SIG-M5 treated with dmso at 0.1 percent for 504 hours (cell line): ENCODE results near the gene SPATA20.

Source experiments
- DNase-seq: peaks from one replicate; lab custom pipeline; 2025; ENCODE audit not compliant: unreplicated experiment; lab: John Stamatoyannopoulos, UW

Gene SPATA20

DNA sequence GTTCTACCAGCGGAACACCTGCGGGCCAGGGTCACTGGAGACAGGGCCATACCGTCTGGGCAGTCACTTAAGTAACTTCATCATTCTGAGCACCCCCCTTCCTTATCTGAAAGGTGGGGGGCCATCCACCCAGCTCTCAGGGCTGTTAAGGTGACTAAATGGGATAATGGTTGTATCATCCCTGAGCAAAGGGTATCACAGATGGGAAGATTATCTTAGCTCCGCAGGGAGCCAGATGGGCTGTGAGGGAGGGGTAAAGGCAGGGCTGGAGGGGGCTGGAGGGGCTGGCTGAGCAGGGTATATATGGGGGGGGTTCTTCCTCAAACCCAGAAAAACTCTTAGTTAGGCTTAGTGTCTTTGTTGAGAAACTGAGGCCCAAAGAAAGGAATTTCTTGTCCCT lies 10.7 kb downstream of the SPATA20 start:
- DNase-seq = no peak

- DNase-seq = no peak
Observed at GRCh38 chr17:50558091-50558490, 11.1 kb downstream of the SPATA20 start.

DNA sequence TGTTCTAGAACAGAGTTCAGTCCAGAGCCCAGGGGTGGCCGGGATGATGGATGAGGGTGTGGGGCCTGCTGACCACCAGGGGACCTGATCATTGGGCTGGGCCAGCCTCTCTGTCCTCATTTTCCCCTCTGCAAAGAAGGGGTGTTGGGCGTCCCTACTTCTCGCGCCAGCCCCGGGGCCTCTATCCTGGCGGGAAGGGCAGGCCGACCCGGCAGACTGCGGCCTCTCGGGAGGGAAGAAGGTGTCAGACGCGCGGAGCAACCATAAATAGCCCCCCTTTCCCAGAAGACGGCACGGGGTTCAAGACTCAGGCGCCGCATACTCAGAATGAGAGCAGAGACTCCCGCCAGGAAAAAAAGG lies 11.6 kb downstream of the SPATA20 start:
- no peak for DNase-seq

DNA sequence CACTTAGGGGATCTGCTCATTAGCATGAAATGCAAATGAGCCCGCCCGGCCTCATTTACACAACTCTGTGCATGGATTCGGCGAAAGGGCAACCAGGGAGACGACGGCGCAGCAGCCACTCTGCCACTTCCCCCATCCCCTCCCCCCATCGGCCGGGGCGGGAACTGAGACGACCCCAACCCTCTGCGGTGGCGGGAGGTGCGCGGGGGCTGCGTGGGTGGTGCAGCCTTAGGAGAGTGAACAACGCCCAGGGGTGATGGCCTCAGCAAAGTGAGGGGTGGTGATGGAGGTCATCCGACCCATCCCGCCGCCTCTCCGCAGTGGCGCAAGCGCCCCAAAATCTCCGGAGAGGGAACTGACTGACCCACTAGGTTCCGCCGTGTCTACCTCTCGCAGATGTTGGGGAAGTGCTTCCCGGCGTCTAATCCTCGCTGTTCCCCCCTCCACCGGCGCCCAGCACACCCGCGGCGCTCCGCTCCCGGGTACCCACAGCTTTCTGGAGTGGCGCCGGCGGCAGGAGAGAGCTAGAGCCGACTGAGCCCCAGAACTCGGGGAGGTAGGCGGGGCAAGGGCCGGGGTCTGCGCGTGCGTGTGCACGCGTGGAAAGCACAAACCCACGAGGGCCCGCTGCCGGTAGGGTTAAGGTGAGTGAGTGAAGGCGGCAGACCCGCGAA lies 12.1 kb downstream of the SPATA20 start:
- no peak for DNase-seq

DNA sequence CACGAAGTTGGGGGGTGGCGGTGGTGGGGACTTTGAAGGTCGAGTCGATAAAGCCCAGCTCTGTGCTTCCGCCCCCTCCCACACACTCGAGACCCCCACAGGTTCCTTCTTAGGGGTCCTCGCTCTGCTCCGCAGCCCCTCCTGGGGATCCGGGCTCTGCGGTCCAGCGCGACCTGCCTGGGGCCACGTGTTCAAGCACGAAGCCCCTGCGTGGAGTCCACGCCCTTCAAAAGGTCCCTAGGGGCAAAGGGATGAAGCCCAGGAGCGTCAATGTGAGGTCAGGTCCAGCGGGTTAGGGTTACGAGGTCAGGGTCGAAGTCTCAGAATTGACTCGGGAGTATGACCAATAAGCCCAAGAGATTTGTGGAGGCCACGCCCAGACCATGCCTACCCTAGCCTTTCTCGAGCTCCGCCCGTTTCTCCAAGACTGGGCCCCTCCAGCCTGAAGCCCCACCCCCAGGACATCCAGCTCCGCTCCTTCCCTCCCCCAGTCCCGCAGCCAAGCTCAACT lies 12.8 kb downstream of the SPATA20 start:
- peak; percentile 42 for DNase-seq

- DNase-seq = peak; percentile 85
Observed at GRCh38 chr17:50560185-50560824, 13.3 kb downstream of the SPATA20 start, which contains the start of gene CACNA1G. Gene CACNA1G, plus strand, starts transcription at chr17:50560715. Its CDS starts 745 bp downstream, at chr17:50561460.

GRCh38 chr17:50560931-50561745 lies 14.2 kb downstream of the SPATA20 start:
- no peak for DNase-seq

DNA sequence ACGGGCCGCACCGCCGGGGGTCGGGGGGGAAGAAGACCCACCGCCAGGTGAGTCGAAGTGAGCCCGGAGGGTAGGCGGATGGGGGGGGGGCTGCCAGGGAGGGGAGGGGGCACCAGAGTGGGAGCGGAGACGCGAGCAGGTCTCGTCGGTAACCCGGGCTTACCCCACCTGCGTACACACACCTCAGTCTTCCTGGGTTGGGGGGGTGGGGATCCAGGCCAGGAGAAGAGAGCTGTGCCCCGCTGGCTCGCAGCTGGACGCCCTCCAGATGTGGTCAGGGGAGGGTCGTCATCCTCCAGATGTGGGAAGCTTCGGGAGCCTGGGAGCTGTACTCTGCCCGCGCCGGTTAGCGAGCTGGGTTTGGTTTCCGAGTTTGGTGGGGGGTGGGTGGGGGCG lies 14.8 kb downstream of the SPATA20 start:
- DNase-seq = no peak

DNA sequence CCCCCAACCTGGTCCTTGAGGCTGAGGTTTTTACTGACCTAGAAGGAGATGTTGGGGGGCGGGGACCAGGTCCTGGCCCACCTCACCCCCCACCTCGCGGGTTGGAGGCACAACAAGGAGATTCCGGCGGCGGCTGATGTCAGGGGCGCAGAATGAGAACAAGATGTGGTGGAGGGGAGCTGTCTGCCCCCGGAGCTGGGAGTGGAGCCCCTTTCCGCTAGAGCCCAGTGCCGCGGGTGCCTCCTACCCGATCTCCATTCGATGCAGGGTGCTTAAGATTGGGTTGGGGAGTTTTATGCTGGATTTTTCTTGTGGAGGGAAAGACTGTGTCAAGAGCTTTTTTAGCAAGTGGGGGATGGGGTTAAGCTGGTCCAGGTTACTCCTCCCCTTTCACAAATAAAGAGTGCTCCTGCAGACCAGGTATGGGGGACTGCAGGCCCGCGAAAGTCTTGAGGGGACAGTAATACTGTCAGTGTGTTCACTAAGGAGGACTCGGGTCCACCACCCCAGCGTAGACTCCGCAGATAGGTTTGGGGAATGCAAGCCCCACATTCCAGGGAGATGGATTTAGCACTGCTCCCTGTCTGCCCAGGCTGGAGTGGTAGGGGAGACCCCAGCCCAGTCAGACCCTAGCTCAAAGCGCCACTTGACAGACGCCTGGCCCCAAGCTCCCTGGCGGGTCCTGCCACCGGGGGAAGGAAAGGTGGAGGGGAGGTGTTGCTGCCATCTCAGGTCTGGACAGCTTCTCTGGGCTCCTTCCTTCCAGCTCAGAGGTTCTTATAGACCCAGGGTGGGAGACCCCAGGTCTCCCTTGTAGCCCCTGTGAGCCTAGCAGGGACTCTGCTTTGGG lies 15.5 kb downstream of the SPATA20 start:
- no peak for DNase-seq

GRCh38 chr17:50563092-50563511 lies 16.1 kb downstream of the SPATA20 start:
- no peak for DNase-seq

DNA sequence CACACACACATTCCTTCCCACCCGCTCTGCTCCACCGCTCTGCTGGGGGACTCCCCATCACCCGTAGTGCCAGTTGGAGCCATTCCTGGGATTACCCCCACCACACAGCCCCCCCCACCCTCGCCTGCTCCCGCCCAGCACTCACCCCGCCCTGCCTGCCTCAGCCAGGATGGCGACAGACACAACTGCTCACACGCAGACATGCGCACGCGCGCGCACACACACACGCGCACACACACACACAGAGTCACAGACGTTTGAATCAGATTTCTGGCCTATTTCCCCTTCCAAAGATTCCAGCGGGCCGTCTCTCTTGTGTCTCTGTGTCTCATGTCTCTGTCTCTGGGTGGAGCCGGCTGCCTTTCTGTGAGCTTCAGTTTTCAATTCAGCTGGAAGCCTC lies 17.9 kb downstream of the SPATA20 start:
- DNase-seq = no peak

GRCh38 chr17:50565402-50566350 lies 18.7 kb downstream of the SPATA20 start:
- no peak for DNase-seq

GRCh38 chr17:50566886-50567285 lies 19.9 kb downstream of the SPATA20 start:
- DNase-seq = no peak

DNA sequence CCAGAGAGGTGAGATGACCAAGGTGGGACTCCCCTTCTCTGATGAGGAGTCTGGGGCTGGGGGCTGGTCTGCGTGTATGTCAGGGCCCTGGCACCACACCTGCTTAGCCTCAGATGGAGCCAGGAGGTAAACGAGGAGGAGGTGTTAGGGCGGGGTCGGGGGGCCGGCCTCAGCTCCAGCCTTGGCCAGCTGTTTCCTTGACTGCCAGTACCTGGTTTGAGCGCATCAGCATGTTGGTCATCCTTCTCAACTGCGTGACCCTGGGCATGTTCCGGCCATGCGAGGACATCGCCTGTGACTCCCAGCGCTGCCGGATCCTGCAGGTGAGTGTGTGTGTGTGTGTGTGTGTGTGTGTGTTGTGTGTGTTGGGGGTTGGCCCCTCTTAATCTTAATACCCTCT lies 21.7 kb downstream of the SPATA20 start:
- no peak for DNase-seq

GRCh38 chr17:50569592-50569991 lies 22.6 kb downstream of the SPATA20 start:
- no peak for DNase-seq

DNA sequence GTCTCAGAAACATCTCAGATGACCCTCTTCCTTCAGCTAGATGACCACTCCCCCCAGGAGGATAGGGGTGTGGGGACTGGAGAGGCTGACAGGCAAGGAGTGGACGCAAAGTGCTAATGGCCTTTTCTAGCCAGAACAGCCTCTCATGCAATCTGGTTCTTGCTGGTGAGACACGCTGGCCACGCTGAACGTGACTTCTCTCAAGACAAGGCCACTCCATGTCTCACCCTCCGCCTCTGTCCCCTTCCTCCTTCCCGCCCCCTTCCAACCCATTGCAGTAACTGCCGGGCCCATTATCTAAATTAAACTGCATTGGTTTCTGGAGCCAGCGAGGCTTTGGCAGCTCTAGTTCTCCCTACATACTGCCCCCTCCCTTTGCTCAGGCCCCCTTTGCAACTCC lies 23.1 kb downstream of the SPATA20 start:
- DNase-seq = no peak

- no peak for DNase-seq
Observed at GRCh38 chr17:50570528-50570927, 23.6 kb downstream of the SPATA20 start.

DNA sequence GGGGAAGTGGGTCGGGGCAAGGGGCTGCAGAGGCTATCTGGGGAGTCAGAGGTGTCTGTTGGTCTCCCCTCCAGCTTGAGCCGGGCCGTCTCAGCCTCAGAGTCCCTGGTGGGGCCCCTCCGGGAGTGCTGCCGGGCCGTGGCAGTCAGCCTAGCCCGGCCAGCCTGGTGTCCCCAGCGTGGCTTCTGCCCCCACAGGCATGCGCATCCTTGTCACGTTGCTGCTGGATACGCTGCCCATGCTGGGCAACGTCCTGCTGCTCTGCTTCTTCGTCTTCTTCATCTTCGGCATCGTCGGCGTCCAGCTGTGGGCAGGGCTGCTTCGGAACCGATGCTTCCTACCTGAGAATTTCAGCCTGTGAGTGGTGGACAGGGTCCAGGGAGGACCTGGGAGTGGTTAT lies 24.7 kb downstream of the SPATA20 start:
- DNase-seq = no peak

DNA sequence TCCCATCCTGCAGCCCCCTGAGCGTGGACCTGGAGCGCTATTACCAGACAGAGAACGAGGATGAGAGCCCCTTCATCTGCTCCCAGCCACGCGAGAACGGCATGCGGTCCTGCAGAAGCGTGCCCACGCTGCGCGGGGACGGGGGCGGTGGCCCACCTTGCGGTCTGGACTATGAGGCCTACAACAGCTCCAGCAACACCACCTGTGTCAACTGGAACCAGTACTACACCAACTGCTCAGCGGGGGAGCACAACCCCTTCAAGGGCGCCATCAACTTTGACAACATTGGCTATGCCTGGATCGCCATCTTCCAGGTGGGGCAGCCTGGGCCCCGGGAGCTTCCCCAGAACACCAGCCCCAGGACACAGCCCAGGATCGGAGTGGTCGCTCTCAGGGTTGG lies 25.6 kb downstream of the SPATA20 start:
- no peak for DNase-seq
